HG03095 (cell line): Measurements from ENCODE around the gene LRRC1.

ENCODE experiments used
- ATAC-seq: cut with Tn5 transposase; IDR thresholded peaks from one replicate; pipeline ENCODE4 v1.9.1; 2021; ENCODE audit warnings: moderate library complexity; ENCODE audit not compliant: unreplicated experiment

LRRC1 gene

GRCh38 chr6:53956068-53956711 is 161.4 kb downstream of the LRRC1 start:
- no peak for ATAC-seq

GRCh38 chr6:53956804-53957203 is 162.0 kb downstream of the LRRC1 start:
- ATAC-seq, result no peak

GRCh38 chr6:53959717-53960116 is 164.9 kb downstream of the LRRC1 start:
- no peak for ATAC-seq

GRCh38 chr6:53960311-53960710 is 165.5 kb downstream of the LRRC1 start:
- ATAC-seq, result no peak

GRCh38 chr6:53961679-53962370 is 167.0 kb downstream of the LRRC1 start:
- no peak for ATAC-seq

- ATAC-seq, result no peak
These were observed 167.8 kb downstream of the LRRC1 start for GRCh38 chr6:53962646-53963045.

GRCh38 chr6:53967415-53967814 is 172.6 kb downstream of the LRRC1 start:
- no peak for ATAC-seq
